NCI-H1048 (cell line): ENCODE results near the gene RBM10.

ENCODE experiments used
- DNase-seq: peaks from one replicate; lab custom pipeline; 2025; lab: John Stamatoyannopoulos, UW

RBM10 gene

GRCh38 chrX:47235691-47236103, 90.7 kb downstream of the RBM10 start:
- DNase-seq, result no peak
